Measurements from ENCODE around the gene TRAF3IP3. TPM values are rescaled to one million over a fixed set of nuclear protein-coding genes. Genes with fewer than 3 reads are reported as not detected.

TRAF3IP3 gene
- polyA plus RNA-seq, 1 of the 3 experiments (the other 2 are of a cell fraction), result 0.31 TPM

- ChIA-PET CTCF (interaction anchor here (0.6 to 1.1 kb wide), 2 partner anchors 10 to 831 kb away, joined by 3 read pairs; no protein-coding TSS in a partner anchor), POLR2A (no interaction called here)
Measured at GRCh38 chr1:209752890-209753289, 3.0 kb upstream of the TRAF3IP3 start.

DNA sequence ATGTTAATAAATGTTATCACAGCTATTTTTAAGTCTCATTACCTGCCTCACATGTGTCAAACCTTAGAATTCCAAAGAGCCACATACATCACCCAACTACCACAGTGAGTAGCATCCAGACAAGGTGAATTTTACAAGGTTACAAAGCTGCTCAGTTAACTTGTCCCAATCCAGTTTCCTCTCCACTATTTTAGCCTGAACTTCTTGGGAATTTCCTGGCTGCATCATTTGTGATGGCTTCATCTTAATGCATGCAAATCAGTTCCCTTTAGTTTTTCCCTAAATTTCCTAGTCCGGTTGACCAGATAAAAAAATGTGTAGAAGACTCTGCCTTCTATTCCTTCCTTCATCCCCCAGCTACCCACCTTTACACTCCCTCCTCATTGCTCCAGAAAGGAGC, 597 bp upstream of the TRAF3IP3 start:
- Histone ChIP-seq H3K9me2 (no peaks in the 10 kb centered on the region), H3K36me3 (replicated peaks in 1 of 2; ENCODE audit: control insufficient read depth in 1 of 2, insufficient read depth in 2 of 2, low read length in 1 of 2) (no peaks in the 10 kb centered on the region), H3F3A (replicated peaks; ENCODE audit: insufficient read depth) (no peaks in the 10 kb centered on the region), H3K4me1 (ENCODE audit: control insufficient read depth in 1 of 2, insufficient read depth in 2 of 2, low read depth in 1 of 2, low read length in 1 of 2) (peaks cover 0 to 2% of the 10 kb centered on the region in 2 experiments; a peak in 1 of 4 replicates), H2AFZ (ENCODE audit: low read depth) (no peak overlapping the region), H3K4me3 (ENCODE audit: low read depth in 2 of 2, low read length in 1 of 2) (no peak overlapping the region), H3K27me3 (ENCODE audit: insufficient read depth) (no peaks in the 10 kb centered on the region), H3K4me2 (no peak overlapping the region), H3K79me2 (ENCODE audit: insufficient read depth) (no peaks in the 10 kb centered on the region), H4K20me1 (ENCODE audit: insufficient read depth) (no peaks in the 10 kb centered on the region), H3K27ac (ENCODE audit: low read depth in 2 of 2, low read length in 1 of 2) (no peak overlapping the region), H3K9me3 (no peaks in the 10 kb centered on the region), H3K9ac (no peak overlapping the region)
- 85% methylated on average over 1 of the region's 1 CpG for WGBS (ENCODE audit: low lambda C conversion rate)
- ChIA-PET POLR2A (no interaction called here), CTCF (interaction anchor here (1.2 kb wide), 2 partner anchors 9 to 165 kb away, joined by 3 read pairs; no protein-coding TSS in a partner anchor)
- no peak for TF ChIP-seq ELF1 (IDR thresholded peaks at IDR 0.05)
- TF ChIP-seq RXRA (IDR thresholded peaks at IDR 0.05; ENCODE audit: borderline replicate concordance, low read depth), result no peak
- no peak for TF ChIP-seq GATA2 (CRISPR knock-in tag; IDR thresholded peaks at IDR 0.05)
- TF ChIP-seq NFIC (IDR thresholded peaks at IDR 0.05; ENCODE audit: borderline replicate concordance), result no peak
- no peak for TF ChIP-seq MAX (IDR thresholded peaks at IDR 0.05; ENCODE audit: low read depth)
- TF ChIP-seq, protein P1, sequence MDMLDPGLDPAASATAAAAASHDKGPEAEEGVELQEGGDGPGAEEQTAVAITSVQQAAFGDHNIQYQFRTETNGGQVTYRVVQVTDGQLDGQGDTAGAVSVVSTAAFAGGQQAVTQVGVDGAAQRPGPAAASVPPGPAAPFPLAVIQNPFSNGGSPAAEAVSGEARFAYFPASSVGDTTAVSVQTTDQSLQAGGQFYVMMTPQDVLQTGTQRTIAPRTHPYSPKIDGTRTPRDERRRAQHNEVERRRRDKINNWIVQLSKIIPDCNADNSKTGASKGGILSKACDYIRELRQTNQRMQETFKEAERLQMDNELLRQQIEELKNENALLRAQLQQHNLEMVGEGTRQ (IDR thresholded peaks at IDR 0.05; ENCODE audit: borderline replicate concordance, low read depth, low read length), result no peak
- no peak for TF ChIP-seq FOXJ3 (CRISPR knock-in tag; IDR thresholded peaks at IDR 0.05)
- DNase-seq, result no peak

More at GRCh38 chr1:209752890-209753289, 3.0 kb upstream of the TRAF3IP3 start:
- no peak overlapping the region for H3K4me2 ChIP-seq
- no peak overlapping the region for H2AFZ ChIP-seq (ENCODE audit: low read depth)
- H3K79me2 ChIP-seq (ENCODE audit: insufficient read depth), result no peaks in the 10 kb centered on the region
- H3F3A ChIP-seq (replicated peaks; ENCODE audit: insufficient read depth), result peaks cover 5% of the 10 kb centered on the region
- no peaks in the 10 kb centered on the region for H4K20me1 ChIP-seq (ENCODE audit: insufficient read depth)
- H3K27me3 ChIP-seq (ENCODE audit: insufficient read depth), result no peaks in the 10 kb centered on the region
- no peaks in the 10 kb centered on the region for H3K9me3 ChIP-seq
- H3K9ac ChIP-seq, result no peak overlapping the region
- no peak overlapping the region for H3K4me3 ChIP-seq (ENCODE audit: low read depth in 2 of 2, low read length in 1 of 2)
- WGBS (ENCODE audit: low lambda C conversion rate), result 88% methylated on average over 3 of the region's 3 CpGs
- no peaks in the 10 kb centered on the region for H3K9me2 ChIP-seq
- DNase-seq, result no peak
- peaks cover 7 to 9% of the 10 kb centered on the region in 2 experiments; a peak in 2 of 4 replicates for H3K4me1 ChIP-seq (ENCODE audit: control insufficient read depth in 1 of 2, insufficient read depth in 2 of 2, low read depth in 1 of 2, low read length in 1 of 2)
- H3K36me3 ChIP-seq (replicated peaks in 1 of 2; ENCODE audit: control insufficient read depth in 1 of 2, insufficient read depth in 2 of 2, low read length in 1 of 2), result no peaks in the 10 kb centered on the region
- no peak overlapping the region for H3K27ac ChIP-seq (ENCODE audit: low read depth in 2 of 2, low read length in 1 of 2)
- TF ChIP-seq JUND (IDR thresholded peaks at IDR 0.05), result no peak

DNA sequence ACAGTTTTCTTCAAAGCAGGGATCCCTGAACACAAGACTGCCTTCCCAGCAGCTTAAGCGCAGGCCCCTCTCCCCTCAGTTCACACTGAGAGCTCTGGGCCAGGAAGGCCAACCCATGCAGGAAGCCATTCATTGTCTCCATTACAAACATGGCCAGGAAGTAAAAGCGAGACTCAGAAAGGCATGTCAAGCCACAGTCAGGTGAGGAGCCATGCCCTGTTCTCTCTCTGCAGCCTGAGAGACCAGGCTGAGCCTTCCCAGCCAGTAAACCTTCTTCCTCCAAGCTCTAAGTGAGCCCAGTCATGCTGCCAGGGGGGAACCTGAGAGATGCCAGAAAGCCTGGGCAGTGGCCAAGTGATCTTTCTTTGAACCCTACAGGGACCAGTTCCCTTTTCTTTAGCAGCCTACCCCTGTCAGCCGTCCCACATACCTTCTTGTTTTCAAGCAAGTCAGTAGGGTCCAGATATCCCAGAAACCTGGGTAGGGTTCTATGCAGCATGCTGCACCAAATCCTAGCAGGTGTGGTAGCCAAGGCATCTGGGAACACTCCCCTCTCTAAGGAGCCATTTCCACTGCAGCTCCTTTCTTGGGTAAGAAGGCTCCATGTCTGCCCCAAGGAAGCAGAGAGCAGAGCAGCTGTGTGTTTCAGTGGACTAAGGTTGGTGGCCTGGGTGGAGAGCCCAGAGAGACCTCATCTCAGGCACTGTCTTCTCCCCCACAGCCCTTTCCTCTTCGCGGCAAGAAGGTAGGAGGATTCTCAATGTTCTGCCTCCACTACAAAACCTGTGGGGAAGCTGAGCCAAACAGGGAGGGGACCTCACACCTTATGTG, 977 bp downstream of the TRAF3IP3 start:
- no peak overlapping the region for H3K9ac ChIP-seq
- TF ChIP-seq MXI1 (IDR thresholded peaks at IDR 0.05; ENCODE audit: low read depth, low read length) (no peak), CHD2 (IDR thresholded peaks at IDR 0.05; ENCODE audit: low read length, partially characterized antibody) (no peak), REST (IDR thresholded peaks at IDR 0.05; ENCODE audit: low read depth, low read length) (no peak), EZH2phosphoT487 (IDR thresholded peaks at IDR 0.05; ENCODE audit: borderline replicate concordance, low read depth) (no peak), RCOR1 (IDR thresholded peaks at IDR 0.05; ENCODE audit: low read length) (no peak), MAX (IDR thresholded peaks at IDR 0.05; ENCODE audit: low read depth) (no peak), TEAD4 (IDR thresholded peaks at IDR 0.05; ENCODE audit: borderline replicate concordance, insufficient read depth) (no peak)

More for the DNA sequence above, 977 bp downstream of the TRAF3IP3 start:
- H3K36me3 ChIP-seq (replicated peaks in 1 of 2; ENCODE audit: control insufficient read depth in 1 of 2, insufficient read depth in 2 of 2, low read length in 1 of 2), result no peaks in the 10 kb centered on the region
- H3K27ac ChIP-seq (ENCODE audit: low read depth in 2 of 2, low read length in 1 of 2), result no peak overlapping the region
- no peak overlapping the region for H3K4me2 ChIP-seq
- H3F3A ChIP-seq (replicated peaks; ENCODE audit: insufficient read depth), result no peaks in the 10 kb centered on the region
- ChIA-PET POLR2A (no interaction called here), CTCF (interaction anchor here (0.6 kb wide), 1 partner anchor 1967 kb away, joined by 4 read pairs; no protein-coding TSS in a partner anchor)
- H3K9me3 ChIP-seq, result no peaks in the 10 kb centered on the region
- no peak overlapping the region for H3K4me3 ChIP-seq (ENCODE audit: low read depth in 2 of 2, low read length in 1 of 2)
- no peaks in the 10 kb centered on the region for H4K20me1 ChIP-seq (ENCODE audit: insufficient read depth)
- H3K9me2 ChIP-seq, result no peaks in the 10 kb centered on the region
- no peaks in the 10 kb centered on the region for H3K27me3 ChIP-seq (ENCODE audit: insufficient read depth)
- H2AFZ ChIP-seq (ENCODE audit: low read depth), result no peak overlapping the region
- DNase-seq, result no peak
- H3K4me1 ChIP-seq (ENCODE audit: control insufficient read depth in 1 of 2, insufficient read depth in 2 of 2, low read depth in 1 of 2, low read length in 1 of 2), result 0 out of 4 replicates have a peak, but pooled peaks cover 0 to 7% of the 10 kb centered on the region in 2 experiments
- WGBS (ENCODE audit: low lambda C conversion rate), result 82% methylated on average over 5 of the region's 5 CpGs
- no peaks in the 10 kb centered on the region for H3K79me2 ChIP-seq (ENCODE audit: insufficient read depth)

Data from SK-N-SH (cell line).